Mammary epithelial cell (primary cell): Measurements from ENCODE around the gene ARID4A.

Experiments
- CTCF ChIP-seq, 2 donors: IDR thresholded peaks in 1 of 2; conservative IDR thresholded peaks in 1 of 2; 2 replicates each; pipeline ENCODE4 v1.5.1; 2011 to 2012; ENCODE audit warnings: inconsistent platforms in 2 of 2, low read length in 2 of 2, mild to moderate bottlenecking in 2 of 2, control low read depth in 1 of 2, low read depth in 1 of 2; ENCODE audit not compliant: insufficient read depth in 1 of 2; ENCODE audit errors: extremely low read depth in 1 of 2
- EZH2 ChIP-seq: IDR thresholded peaks from 2 replicates; pipeline ENCODE4 v1.6.1; 2012; ENCODE audit warnings: low read length, inconsistent platforms, borderline replicate concordance

DNA sequence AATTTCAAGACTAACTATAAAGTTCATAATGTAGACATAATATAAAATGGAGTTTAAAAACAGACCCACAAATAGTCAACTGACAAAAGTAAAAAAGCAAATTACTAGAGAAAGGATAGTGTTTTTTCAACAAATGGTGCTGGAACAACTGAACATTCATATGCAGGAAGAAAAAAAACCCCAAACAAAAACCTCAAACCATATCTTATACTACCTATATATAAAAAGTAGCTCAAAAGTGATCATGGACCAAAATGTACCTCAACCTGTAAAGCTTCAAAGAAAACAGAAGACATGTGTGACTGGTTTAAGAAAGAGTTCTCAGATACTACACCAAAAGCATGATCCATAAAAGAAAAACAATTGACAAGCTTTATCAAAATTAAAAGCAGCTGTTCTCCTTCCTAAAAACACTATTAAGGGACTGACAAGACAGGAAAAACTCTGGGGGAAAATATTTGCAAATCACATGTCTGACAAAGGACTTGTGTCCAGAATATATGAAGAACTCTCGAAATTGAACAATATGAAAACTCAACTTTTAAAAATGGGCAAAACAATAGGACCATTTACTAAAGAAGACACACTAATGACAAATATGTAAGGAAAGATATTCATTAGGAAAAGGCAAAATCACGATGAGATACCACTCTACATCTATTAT lies 22.7 kb upstream of the ARID4A start:
- TF ChIP-seq CTCF (conservative IDR thresholded peaks at IDR 0.05 in 1 of 2, IDR thresholded peaks at IDR 0.05 in 1 of 2; ENCODE audit: extremely low read depth in 1 of 2, insufficient read depth in 1 of 2, low read depth in 1 of 2, low read length in 2 of 2) (no peak), EZH2 (no peak)
